Measurements from ENCODE around the gene WDR46. TPM values are rescaled to one million over a fixed set of nuclear protein-coding genes. Genes with fewer than 3 reads are reported as not detected.
"Not testable (repeated sequence)": the region's sequence is repeated elsewhere in the genome, so short reads cannot be mapped to it uniquely, and the experiment has no call there.

Gene WDR46
- total and polyA plus RNA-seq, 2 experiments from 2014 or later = 71.4 to 104 TPM

DNA sequence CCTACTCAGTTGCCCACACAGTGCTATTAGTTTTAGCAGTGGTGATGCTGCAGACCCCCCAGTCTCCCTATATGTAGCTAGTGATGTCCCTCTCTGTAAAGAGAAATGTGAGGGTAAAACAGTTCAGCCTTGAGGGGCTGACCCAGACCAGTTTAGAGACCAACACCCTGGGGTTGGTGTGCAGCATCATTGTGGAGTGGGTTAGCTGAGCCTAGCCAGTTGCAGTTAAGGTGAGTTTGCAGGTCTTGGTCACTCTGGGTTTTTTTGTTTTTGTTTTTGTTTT, 12.5 kb downstream of the WDR46 start:
- H3K27ac Mint-ChIP-seq = peak overlapping the region; percentile 87
- Histone ChIP-seq H3K9me2 (ENCODE audit: insufficient read depth) (no peaks in the 10 kb centered on the region), H3K36me3 (ENCODE audit: insufficient read depth) (peaks cover 42% of the 10 kb centered on the region), H3F3A (replicated peaks; ENCODE audit: low read depth) (peaks cover 74% of the 10 kb centered on the region), H3K27ac (ENCODE audit: low read depth) (peak overlapping the region; percentile 96), H4K20me1 (replicated peaks; ENCODE audit: insufficient read depth) (peaks cover 44% of the 10 kb centered on the region), H2AFZ (no peak overlapping the region), H3K4me3 (peak overlapping the region; percentile 99), H3K27me3 (ENCODE audit: insufficient read depth) (no peaks in the 10 kb centered on the region), H3K79me2 (replicated peaks; ENCODE audit: insufficient read depth) (peaks cover 40% of the 10 kb centered on the region), H3K4me2 (peak overlapping the region; percentile 100), H3K4me1 (ENCODE audit: insufficient read depth) (peaks cover 48% of the 10 kb centered on the region)
- peaks cover 40% of the 10 kb centered on the region for H3K4me1 Mint-ChIP-seq
- no peak for TF ChIP-seq EZH2phosphoT487 (IDR thresholded peaks at IDR 0.05; ENCODE audit: unreplicated experiment)
- H3K4me3 Mint-ChIP-seq = peak overlapping the region; percentile 97
- H3K9me3 Mint-ChIP-seq = peaks cover 5% of the 10 kb centered on the region; the same call in 1 of the 3 replicates
- peaks cover 83% of the 10 kb centered on the region for H3K36me3 Mint-ChIP-seq (ENCODE audit: low read depth)
- H3K27me3 Mint-ChIP-seq (ENCODE audit: insufficient read depth, low read depth, poor library complexity) = peaks cover 35% of the 10 kb centered on the region
- ATAC-seq = no peak; the same call in 2 of the 3 replicates
- no peak for DNase-seq (ENCODE audit: low spot score)

DNA sequence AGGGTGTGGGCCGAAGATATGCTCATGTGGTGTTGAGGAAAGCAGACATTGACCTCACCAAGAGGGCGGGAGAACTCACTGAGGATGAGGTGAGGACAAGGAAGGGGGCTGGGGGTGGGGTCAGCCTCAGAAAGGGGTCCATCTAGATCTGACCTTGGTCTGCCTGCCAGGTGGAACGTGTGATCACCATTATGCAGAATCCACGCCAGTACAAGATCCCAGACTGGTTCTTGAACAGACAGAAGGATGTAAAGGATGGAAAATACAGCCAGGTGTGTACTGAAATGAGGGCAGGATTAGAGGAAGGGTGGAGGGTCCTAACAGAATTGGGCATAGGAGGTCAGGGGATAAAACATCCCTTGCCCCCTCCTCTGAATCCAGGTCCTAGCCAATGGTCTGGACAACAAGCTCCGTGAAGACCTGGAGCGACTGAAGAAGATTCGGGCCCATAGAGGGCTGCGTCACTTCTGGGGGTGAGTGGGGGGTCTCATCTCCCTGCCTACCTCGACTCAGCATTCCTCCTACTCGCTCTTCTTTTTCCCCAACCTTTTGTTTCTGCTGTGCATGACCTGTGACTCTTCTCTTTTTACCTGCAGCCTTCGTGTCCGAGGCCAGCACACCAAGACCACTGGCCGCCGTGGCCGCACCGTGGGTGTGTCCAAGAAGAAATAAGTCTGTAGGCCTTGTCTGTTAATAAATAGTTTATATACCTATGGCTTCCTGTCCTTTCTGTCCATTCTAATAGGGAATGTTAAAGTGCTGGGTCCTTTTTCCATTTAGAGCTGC, 13.1 kb downstream of the WDR46 start:
- Histone ChIP-seq H3K4me3 (peak overlapping the region; percentile 99), H3K27ac (ENCODE audit: low read depth) (peak overlapping the region; percentile 96), H3F3A (replicated peaks; ENCODE audit: low read depth) (peaks cover 74% of the 10 kb centered on the region), H3K4me1 (ENCODE audit: insufficient read depth) (peaks cover 48% of the 10 kb centered on the region), H3K36me3 (ENCODE audit: insufficient read depth) (peaks cover 42% of the 10 kb centered on the region), H3K4me2 (peak overlapping the region; percentile 100), H3K79me2 (replicated peaks; ENCODE audit: insufficient read depth) (peaks cover 41% of the 10 kb centered on the region), H4K20me1 (replicated peaks; ENCODE audit: insufficient read depth) (peaks cover 44% of the 10 kb centered on the region)
- not testable (repeated sequence) for H3K27me3 ChIP-seq (ENCODE audit: insufficient read depth); DNase-seq (ENCODE audit: low spot score); H2AFZ ChIP-seq; H3K9me2 ChIP-seq (ENCODE audit: insufficient read depth); ATAC-seq; H3K9me3 Mint-ChIP-seq
- H3K27me3 Mint-ChIP-seq (ENCODE audit: insufficient read depth, low read depth, poor library complexity) = peaks cover 36% of the 10 kb centered on the region
- peak overlapping the region; percentile 87 for H3K27ac Mint-ChIP-seq
- H3K4me1 Mint-ChIP-seq = peaks cover 40% of the 10 kb centered on the region
- H3K36me3 Mint-ChIP-seq (ENCODE audit: low read depth) = peaks cover 78% of the 10 kb centered on the region
- H3K4me3 Mint-ChIP-seq = peak overlapping the region; percentile 97

GRCh38 chr6:33273924-33274902, 14.8 kb downstream of the WDR46 start:
- DNase-seq (ENCODE audit: low spot score) (no peak), ATAC-seq (no peak)
- Histone ChIP-seq H3K9me2 (ENCODE audit: insufficient read depth) (no peaks in the 10 kb centered on the region), H4K20me1 (replicated peaks; ENCODE audit: insufficient read depth) (peaks cover 36% of the 10 kb centered on the region), H3F3A (replicated peaks; ENCODE audit: low read depth) (peaks cover 66% of the 10 kb centered on the region), H3K36me3 (ENCODE audit: insufficient read depth) (peaks cover 42% of the 10 kb centered on the region), H3K4me1 (ENCODE audit: insufficient read depth) (peaks cover 50% of the 10 kb centered on the region), H3K27me3 (ENCODE audit: insufficient read depth) (no peaks in the 10 kb centered on the region), H2AFZ (no peak overlapping the region), H3K4me2 (peak overlapping the region; percentile 100), H3K4me3 (peak overlapping the region; percentile 99), H3K79me2 (replicated peaks; ENCODE audit: insufficient read depth) (peaks cover 53% of the 10 kb centered on the region), H3K27ac (ENCODE audit: low read depth) (peak overlapping the region; percentile 96)
- peaks cover 35% of the 10 kb centered on the region for H3K27me3 Mint-ChIP-seq (ENCODE audit: insufficient read depth, low read depth, poor library complexity)
- peak overlapping the region; percentile 97 for H3K4me3 Mint-ChIP-seq
- H3K27ac Mint-ChIP-seq = peak overlapping the region; percentile 100
- TF ChIP-seq POLR2AphosphoS5 (IDR thresholded peaks at IDR 0.05; ENCODE audit: low read depth) (peak; percentile 42), JUNB (IDR thresholded peaks at IDR 0.05; ENCODE audit: unreplicated experiment) (no peak)
- H3K36me3 Mint-ChIP-seq (ENCODE audit: low read depth) = peaks cover 63% of the 10 kb centered on the region
- peaks cover 39% of the 10 kb centered on the region for H3K4me1 Mint-ChIP-seq
- H3K9me3 Mint-ChIP-seq = peaks cover 6% of the 10 kb centered on the region; the same call in 1 of the 3 replicates
